H7 (cell line): ENCODE data around the gene LRFN3. TPM values are rescaled to one million over a fixed set of nuclear protein-coding genes. Genes with fewer than 3 reads are reported as not detected.
"Not testable (repeated sequence)": the region's sequence is repeated elsewhere in the genome, so short reads cannot be mapped to it uniquely, and the experiment has no call there.

Experiments
- DNase-seq: peaks from one replicate; pipeline ENCODE4 v3.0.0; 2012
- H3K27me3 ChIP-seq: 2 replicates; pipeline ENCODE4 v1.6.0; 2011; ENCODE audit warnings: mild to moderate bottlenecking, low read length; ENCODE audit not compliant: control insufficient read depth, insufficient read depth
- H3K36me3 ChIP-seq: replicated peaks from 2 replicates; pipeline ENCODE4 v1.5.1; 2011; ENCODE audit warnings: low read length; ENCODE audit not compliant: control insufficient read depth, insufficient read depth
- H3K4me3 ChIP-seq: 2 replicates; pipeline ENCODE4 v1.5.1; 2011; ENCODE audit warnings: low read depth, mild to moderate bottlenecking, control low read depth, low read length, moderate library complexity; ENCODE audit not compliant: insufficient read depth
- total RNA-seq: library from RNA; depleted of rRNA; stranded (reverse); fragments of >200 nt; shearing (Covaris generic); gene quantifications from 2 replicates; pipeline ENCODE4 v1.2.3, GENCODE V29; 2014

The LRFN3 gene
- total RNA-seq, 1 experiment from 2014 or later, result 9.9 TPM

DNA sequence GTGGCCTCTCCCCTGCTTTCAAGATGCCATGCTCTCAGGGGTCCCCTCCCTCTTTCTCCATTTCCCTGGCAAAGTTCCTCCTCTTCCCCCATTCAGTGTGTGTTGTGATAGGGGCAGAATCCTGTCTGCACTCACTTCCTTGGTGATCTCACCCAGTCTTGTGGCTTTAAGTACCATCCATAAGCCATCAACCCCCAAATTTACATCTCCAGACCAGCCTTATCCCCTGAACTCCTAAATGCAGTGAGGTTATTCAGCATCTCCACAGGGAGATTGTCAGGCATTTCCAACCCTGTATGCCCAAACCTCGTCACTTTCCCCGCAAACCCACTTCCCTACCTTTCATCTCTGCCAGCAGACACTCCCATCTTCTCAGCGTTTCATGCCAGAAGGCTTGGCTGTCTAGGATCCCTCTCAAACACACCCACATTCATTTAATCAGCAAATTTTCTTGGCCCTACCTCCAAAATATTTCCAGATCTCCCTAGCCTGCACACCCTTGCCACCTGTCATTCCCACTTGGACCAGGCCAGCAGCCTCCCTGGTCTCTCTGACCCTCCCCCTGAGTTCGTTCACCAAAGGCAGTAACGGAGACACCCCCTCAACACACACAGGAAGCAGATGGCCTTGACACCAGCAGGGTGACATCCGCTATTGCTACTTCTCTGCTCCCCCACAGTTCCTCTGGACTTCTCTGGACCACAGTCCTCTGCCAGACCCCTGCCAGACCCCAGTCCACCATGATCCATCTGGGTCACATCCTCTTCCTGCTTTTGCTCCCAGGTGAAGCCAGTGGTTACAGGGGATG, 34.1 kb upstream of the LRFN3 start, which contains the start of gene HCST:
HCST (plus strand) TSS at position 676 of the 808 bp plus-strand sequence; CDS start at position 741, 65 bp downstream.
- peak within 1 kb of the TSS; percentile 47 for H3K4me3 ChIP-seq
- DNase-seq, result no peak
- H3K27me3 ChIP-seq, result peaks cover 4% of the 10 kb centered on the region; the same call in 1 of the 2 replicates
- H3K36me3 ChIP-seq, result peaks cover 4% of the 10 kb centered on the region

DNA sequence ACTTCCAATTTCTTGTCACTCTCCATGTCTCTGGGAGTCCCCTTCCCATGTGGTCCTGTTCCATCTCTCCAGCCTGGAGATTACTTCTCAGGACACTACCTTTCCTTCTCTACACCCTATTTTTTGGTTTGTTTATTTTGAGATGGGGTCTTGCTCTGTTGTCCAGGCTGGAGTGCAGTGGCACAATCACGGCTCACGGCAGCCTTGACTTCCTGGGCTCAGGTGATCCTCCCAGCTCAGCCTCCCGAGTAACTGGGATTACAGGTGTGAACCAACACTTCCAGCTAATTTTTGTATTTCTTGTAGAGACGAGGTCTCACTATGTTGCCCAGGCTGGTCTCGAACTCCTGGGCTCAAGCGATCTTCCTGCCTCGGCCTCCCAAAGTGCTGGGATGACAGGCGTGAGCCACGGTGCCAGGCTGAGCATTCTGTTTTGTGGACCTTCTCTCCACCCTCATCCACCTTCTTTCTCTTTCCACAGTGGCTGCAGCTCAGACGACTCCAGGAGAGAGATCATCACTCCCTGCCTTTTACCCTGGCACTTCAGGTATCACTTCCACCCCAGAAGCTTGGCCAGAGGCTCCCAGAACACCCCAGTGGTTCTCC, 33.2 kb upstream of the LRFN3 start:
- Histone ChIP-seq H3K36me3 (peaks cover 2% of the 10 kb centered on the region), H3K4me3 (peak overlapping the region; percentile 47), H3K27me3 (peaks cover 4% of the 10 kb centered on the region; the same call in 1 of the 2 replicates)
- DNase-seq, result no peak

DNA sequence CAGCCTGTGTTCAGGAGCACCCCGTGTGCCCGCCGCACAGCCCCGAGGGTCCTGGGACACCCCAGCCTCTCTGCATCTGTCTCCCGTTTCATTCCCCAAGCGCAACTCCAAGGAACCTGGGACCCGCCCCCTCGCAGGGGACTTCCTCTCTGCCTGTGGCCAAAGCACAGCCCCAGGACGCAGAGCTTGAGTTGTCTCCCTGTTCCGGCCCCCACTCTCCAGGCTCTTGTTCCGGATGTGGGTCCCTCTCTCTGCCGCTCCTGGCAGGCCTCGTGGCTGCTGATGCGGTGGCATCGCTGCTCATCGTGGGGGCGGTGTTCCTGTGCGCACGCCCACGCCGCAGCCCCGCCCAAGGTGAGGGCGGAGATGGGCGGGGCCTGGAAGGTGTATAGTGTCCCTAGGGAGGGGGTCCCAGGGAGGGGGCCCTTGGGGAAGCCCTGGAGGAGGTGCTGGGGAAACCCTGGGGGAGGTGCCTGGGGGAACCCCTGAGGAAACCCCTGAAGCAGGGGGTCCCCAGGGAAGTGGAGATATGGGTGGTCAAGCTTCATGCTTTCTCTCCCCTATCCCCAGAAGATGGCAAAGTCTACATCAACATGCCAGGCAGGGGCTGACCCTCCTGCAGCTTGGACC, 32.5 kb upstream of the LRFN3 start:
- Histone ChIP-seq H3K27me3 (peaks cover 4% of the 10 kb centered on the region; the same call in 1 of the 2 replicates), H3K36me3 (no peaks in the 10 kb centered on the region), H3K4me3 (peak overlapping the region; percentile 47)
- DNase-seq, result peak; percentile 89

DNA sequence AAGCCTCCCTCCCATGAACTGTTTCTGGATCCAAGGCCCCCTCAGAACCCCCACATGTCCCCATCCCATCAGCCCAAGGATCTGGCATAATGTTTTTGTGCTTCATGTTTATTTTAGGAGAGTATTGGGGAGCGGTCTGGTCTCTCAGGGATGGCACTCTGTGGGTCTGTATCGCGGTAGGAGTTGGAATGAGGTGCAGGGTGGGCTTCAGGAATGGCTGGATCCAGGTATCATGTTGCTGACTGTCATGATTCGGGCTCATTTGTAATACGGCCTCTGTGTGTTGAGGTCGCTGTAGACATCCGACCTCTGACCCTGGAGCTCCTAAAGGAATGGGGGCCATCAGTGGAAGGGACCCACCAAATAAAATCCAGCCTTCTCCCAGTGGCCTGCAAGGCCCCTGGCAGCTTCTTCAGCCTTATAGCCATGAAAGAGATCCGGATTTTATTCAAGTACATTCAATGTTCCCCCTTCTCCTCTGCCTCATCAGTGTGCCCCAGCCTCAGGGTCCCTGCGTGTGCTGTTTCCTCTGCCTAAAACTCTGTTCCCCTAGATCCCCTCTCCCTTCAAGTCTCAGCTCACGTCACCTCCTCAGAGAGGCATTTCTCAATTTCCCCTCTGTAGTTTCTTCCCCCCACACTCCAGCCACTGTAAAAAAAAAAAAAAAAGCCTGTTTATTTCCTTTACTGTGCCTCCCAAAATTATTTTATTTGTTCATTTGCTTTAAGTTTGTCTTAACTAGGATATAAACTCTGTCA, 31.7 kb upstream of the LRFN3 start:
- no peak for DNase-seq
- no peak overlapping the region for H3K4me3 ChIP-seq
- H3K36me3 ChIP-seq, result no peaks in the 10 kb centered on the region
- H3K27me3 ChIP-seq, result peaks cover 4% of the 10 kb centered on the region; the same call in 1 of the 2 replicates

DNA sequence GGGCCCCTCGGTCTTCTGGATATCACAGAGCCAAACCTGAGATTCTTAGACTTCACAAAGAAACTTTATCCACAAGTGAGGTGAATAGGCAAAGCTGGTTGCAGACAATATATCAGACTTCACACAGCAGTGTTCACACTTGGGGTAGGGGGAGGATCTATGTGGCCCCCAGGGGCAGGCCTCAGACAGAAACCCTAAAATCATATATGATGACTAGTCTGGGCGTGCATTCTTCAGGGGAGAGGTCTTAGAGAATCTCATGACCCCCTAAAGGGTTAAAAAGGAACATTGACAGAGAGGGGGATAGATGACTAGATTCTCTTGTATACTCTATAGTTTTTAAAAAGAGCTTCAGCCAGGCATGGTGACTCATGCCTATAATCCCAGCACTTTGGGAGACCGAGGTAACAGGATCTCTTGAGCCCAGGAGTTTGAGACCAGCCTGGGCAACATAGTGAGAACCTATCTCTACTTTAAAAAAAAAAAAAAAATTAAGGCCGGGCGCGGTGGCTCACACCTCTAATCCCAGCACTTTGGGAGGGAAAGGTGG, 30.9 kb upstream of the LRFN3 start:
- Histone ChIP-seq H3K36me3 (no peaks in the 10 kb centered on the region), H3K4me3 (no peak overlapping the region), H3K27me3 (peaks cover 4% of the 10 kb centered on the region; the same call in 1 of the 2 replicates)
- DNase-seq, result no peak

DNA sequence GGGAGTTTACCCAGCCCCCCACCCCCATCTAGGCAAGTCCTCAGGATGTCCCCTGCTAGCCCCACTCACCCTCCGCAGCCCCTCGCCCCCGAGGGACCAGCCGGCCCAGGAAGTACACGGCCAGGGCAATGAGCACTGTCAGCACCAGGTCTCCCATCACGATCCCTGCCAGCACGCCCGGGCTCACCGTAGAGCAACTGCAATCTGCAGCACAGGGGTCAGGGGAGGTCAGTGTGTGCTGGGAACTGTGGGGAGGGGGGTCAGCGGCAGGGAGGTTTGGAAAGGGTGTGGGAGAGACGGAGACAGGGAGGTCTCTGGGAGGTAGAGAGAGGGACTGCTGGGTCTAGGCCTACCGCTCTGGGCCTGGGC, 28.8 kb upstream of the LRFN3 start:
- peaks cover 3% of the 10 kb centered on the region; the same call in 1 of the 2 replicates for H3K27me3 ChIP-seq
- no peaks in the 10 kb centered on the region for H3K36me3 ChIP-seq
- DNase-seq, result peak; percentile 64
- no peak overlapping the region for H3K4me3 ChIP-seq

DNA sequence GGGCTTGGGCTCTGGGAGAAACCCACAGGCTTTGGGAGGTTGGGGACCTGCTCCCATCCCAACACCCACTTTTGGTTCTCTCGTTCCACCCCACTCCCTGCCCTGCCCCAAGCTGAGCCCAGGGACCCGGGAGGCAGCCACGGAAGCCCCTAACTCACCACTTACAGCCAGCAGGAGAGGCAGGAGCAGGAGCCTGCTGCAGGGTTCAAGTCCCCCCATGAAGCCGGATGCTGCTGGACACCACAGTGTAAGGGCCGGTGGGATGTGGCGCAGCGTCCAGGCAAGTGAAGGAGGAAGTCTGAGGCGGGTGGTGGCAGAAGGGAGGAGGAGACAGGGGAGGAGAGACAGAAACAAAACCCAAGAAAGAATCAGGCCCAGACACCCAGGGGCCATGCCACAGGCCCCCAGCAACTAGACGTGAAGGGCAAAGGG, 28.1 kb upstream of the LRFN3 start, which contains the start of gene TYROBP:
TYROBP (minus strand) TSS at position 286 of the 432 bp plus-strand sequence; CDS start at position 219, 67 bp downstream.
- peak; percentile 44 for DNase-seq
- H3K4me3 ChIP-seq, result no peak within 1 kb of the TSS
- no peaks in the 10 kb centered on the region for H3K27me3 ChIP-seq
- no peaks in the 10 kb centered on the region for H3K36me3 ChIP-seq

DNA sequence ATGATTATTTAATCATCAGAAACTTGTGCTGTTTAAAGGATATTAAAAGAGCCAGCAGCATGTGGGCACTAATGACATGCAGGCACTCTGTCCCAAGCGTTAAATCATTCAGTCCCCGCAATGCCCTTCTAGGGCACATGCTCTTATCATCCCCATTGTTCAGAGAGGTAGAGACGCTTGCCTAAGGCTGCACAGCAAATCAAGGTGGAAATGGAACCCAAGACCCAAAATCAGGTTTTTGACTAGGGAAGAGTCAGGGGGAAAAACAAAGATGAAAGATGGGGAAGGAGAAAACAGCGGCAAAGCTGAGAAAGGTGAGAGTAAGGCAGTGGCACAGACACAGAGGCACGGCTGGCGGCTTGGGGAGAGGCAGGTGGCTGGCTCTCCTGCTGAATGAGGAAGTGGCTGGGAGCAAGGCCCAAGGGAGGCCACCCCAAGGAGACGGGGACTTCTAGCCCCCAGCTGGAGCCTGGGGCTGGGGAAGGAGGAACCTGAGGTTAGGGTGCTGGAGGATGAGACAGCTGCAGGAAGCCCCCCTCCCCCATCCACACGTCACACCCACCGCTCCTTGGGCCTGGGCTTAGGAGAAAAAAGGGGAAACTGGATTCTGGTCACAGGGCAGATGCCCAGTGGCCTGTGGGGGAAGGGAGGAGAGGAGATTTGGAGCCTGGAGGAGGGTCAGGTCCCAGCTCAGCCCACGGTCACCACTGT, 27.0 kb upstream of the LRFN3 start:
- Histone ChIP-seq H3K27me3 (no peaks in the 10 kb centered on the region), H3K36me3 (no peaks in the 10 kb centered on the region), H3K4me3 (no peak overlapping the region)
- peak; percentile 63 for DNase-seq

DNA sequence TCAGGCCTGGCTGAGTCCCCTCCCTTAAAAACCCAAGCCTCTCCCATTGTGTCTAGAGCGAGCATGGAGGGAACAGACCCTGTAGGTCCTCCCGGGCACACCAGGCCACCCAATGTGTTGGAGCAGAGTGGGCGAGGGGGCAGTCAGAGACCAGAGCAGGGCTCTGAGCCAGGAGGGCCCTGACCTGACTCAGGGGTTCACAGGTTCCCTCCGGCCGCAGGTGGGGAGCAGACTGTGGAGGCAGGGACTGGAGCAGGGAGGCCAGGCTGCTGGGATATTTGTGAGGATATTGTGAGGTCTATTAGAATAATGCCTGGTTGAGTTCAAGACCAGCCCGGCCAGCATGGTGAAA, 26.5 kb upstream of the LRFN3 start:
- no peak for DNase-seq
- no peak overlapping the region for H3K4me3 ChIP-seq

DNA sequence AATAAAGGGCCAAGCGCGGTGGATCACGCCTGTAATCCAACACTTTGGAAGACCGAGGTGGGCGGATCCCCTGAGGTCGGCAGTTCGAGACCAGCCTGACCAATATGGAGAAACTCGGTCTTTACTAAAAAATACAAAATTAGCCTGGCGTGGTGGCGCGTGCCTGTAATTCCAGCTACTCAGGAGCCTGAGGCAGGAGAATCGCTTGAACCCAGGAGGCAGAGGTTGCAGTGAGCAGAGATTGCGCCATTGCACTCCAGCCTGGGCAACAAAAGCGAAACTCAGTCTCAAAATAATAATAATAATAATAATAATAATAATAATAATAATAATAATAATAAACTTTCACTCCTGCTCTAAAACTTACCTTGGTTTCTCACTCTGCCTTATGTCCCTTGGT, 25.8 kb upstream of the LRFN3 start:
- H3K4me3 ChIP-seq, H3K27me3 ChIP-seq, DNase-seq, H3K36me3 ChIP-seq: not testable (repeated sequence)

More for the DNA sequence above, 26.5 kb upstream of the LRFN3 start:
- no peaks in the 10 kb centered on the region for H3K36me3 ChIP-seq
- no peaks in the 10 kb centered on the region for H3K27me3 ChIP-seq

DNA sequence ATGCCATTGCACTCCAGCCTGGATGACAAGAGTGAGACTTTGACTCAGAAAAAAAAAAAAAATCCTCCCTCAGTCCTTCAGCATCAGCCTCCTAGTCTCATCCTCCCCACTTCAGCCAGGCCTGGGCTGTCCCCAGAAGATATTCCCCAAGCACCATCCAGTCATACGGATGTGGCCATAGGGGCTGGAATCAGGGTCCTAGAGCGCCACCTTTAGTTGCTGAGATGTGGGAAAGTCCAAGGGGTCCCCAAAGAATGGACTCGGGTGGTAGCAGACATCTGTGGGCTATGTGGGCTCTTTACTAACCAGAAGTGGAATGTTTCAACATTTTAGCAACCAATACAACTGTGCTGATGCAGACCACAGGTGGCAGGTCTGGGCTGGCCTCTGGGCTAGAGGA, 25.0 kb upstream of the LRFN3 start:
- H3K27me3 ChIP-seq, result no peaks in the 10 kb centered on the region
- no peaks in the 10 kb centered on the region for H3K36me3 ChIP-seq
- peak; percentile 69 for DNase-seq
- H3K4me3 ChIP-seq, result no peak overlapping the region

DNA sequence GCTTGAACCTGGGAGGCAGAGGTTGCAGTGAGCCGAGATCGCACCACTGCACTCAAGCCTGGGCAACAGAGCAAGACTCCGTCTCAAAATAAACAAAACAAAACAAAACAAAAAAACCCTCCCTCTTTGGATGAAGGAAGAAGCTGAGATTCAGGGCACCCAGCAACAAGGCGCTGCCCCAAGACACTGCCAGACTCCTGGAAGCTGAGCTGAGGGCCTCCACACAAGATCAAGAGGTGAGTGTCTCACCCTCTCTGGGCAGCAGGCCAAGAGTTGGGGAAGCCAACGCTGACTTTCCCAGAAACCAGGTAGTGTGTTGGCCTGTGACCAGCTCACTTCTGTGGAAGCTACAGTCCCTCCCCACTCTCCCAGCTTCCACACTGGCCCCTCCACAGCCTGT, 24.4 kb upstream of the LRFN3 start:
- H3K4me3 ChIP-seq, result no peak overlapping the region
- H3K27me3 ChIP-seq, result no peaks in the 10 kb centered on the region
- H3K36me3 ChIP-seq, result no peaks in the 10 kb centered on the region
- DNase-seq, result no peak

DNA sequence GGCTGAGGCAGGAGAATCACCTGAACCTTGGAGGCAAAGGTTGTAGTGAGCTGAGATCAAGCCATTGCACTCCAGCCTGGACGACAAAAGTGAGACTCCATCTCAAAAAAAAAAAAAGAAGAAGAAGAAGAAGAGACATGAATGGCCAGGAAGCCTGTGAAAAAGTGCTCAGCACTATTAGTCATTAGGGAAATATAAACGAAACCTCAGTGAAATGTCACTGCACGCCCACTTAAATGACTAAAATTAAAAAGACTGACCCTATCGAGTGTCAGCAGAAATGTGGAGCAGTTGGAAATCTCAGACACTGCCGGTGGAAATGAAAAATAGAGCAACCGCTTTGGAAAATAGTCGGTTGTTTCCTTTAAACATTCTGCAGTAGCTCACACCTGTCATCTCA, 22.6 kb upstream of the LRFN3 start:
- DNase-seq, result no peak
- no peaks in the 10 kb centered on the region for H3K27me3 ChIP-seq
- no peak overlapping the region for H3K4me3 ChIP-seq
- H3K36me3 ChIP-seq, result no peaks in the 10 kb centered on the region
